ENCODE measurements around the gene COQ3. TPM values are rescaled to one million over a fixed set of nuclear protein-coding genes. Genes with fewer than 3 reads are reported as not detected.

Gene COQ3, protein sequence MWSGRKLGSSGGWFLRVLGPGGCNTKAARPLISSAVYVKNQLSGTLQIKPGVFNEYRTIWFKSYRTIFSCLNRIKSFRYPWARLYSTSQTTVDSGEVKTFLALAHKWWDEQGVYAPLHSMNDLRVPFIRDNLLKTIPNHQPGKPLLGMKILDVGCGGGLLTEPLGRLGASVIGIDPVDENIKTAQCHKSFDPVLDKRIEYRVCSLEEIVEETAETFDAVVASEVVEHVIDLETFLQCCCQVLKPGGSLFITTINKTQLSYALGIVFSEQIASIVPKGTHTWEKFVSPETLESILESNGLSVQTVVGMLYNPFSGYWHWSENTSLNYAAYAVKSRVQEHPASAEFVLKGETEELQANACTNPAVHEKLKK
- 20.0 and 22.3 TPM in 2 replicates for total RNA-seq (2014; rRNA removed; shearing (Covaris generic))

DNA sequence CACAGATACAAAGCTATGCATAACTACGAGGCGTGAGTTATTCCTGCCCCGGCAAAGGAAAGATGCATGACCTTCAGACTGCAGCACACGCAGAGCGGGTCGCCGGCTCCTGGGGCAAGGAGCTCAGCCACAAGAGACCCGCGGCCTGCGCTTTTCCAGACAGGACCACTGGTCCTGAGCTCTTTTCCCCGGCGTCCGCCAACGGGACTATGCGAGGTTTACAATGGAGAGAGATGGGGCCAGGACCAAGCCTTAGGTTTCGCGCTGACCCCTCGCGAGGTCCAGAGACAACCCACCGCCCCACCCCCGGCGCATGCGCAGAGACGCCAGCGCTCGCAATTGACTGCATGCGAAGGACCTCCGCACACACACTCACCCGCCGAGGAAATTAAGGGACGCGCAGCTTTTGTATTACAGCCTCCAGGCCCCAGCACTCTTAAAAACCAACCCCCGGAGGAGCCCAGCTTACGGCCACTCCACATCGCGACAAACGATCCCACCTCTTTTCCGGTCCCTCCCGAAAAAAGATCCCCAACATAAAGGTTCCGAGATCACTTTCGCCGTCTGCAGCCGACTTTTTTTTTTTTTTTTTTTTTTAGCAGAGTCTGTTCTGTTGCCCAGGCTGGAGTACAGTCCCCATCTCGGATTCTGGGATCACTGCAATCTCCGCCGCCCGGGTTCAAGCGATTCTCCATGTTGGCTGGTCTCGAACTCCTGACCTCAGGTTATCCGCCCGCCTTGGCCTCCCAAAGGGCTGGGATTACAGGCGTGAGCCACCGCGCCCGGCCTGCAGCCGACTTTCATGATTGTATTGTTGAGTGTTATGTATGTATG lies at the start of gene COQ3:
Gene COQ3, minus strand, starts transcription at position 498 of the 834 bp plus-strand sequence. Its CDS starts 16 bp downstream, at position 482.
- peak; percentile 76 for DNase-seq (ENCODE audit: low read depth)

DNA sequence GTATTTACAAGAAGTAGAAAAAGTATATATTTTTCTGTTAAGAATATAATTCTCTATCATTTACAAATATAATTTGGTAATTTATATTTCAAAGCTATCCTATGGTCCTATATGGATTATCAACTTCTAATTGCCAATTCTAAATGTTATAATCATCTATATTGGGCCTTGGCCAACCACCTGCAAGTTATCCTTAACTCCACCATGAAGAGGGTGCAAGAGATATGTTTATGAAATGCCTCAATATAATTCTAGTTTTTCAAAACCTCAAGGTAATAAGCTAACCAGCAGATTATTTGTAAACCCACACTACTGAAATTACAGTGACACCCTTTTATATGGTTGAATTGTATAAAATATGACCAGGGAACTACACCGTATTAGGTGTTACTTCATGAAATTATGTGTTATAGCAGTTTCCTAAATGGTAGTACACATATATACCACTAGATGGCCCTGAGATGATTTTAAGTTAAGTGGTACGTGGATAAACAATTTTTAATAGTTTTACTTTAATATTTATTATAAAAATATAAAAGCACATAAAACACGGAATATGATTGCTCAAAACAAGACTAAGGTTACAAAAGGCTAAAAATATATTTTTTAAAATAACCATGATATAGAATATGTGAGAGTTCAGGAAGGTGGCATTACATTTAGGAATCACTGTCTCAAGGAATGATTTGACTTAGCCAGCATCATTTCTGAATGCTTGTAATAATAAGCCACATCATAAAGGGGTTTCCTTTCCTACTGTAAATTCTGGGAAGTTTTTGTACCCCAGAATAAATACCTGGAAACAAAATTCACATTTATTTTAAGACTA lies 40.9 kb upstream of the COQ3 start:
- DNase-seq (ENCODE audit: low read depth): peak; percentile 30

DNA sequence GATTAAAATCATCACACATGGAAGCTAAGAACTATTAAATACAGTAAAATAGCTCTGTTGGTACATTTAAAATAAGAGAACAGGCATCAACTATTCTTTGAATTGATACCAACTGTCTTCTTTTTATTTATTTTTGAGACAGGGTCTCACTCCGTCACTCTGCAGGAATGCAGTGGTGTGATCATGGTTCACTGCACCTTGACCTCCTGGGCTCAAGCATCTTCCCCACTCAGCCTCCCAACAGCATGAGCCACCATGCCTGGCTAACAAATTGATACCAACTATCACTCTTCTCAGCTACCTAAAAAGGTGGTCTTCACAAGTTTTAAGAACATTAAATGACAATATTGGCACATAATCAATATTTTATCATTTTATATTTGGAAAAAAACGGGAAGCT lies 38.9 kb upstream of the COQ3 start:
- DNase-seq (ENCODE audit: low read depth): no peak

DNA sequence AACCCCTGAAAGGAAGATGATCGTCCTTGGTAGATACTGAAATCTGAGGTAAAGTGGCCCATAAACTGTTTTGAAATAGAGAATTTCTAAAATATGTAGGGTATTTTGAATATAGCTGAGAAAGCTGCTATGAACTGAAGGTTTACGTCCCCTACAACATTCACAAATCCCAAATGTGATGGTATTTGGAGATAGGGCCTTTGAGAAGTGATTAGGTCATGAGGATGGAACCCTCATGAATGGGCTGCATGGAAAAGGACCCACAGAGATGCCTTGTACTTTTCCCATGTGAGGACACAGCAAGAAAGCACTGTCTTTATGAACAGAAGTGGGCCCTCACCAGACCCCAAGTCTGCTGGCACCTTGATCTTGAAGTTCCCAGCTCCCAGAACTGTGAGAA lies 37.9 kb upstream of the COQ3 start:
- DNase-seq (ENCODE audit: low read depth): no peak

DNA sequence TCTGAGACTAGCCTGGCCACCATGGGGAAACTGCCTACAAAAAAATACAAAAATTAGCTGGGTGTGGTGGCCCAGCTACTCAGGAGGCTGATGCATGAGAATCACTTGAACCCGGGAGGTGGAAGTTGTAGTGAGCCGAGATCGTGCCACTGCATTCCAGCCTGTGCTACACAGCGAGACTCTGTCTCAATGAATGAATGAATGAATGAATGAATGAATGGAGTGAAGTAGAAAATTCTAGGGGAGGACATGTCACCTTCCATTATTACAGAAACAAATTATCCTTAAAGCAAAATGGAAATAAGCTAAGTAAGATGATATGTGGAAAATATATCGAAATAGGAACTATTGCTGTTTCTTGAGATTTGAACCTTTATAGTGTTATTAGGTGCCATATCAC lies 34.0 kb upstream of the COQ3 start:
- no peak for DNase-seq (ENCODE audit: low read depth)

DNA sequence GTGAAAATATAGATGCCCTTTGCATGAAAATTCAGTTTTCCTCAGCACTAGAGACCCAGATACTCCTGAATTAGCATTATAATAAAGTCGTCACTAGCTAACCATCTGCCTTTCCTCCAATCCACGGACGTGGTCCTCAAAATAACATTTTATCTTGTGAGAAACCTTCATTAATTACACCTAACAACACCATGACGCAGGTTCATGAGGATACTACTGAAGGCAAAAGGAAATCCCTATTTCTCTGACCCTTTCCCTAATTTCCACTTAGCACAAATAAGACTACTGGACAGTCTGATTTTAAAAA lies 32.4 kb upstream of the COQ3 start:
- DNase-seq (ENCODE audit: low read depth): no peak

DNA sequence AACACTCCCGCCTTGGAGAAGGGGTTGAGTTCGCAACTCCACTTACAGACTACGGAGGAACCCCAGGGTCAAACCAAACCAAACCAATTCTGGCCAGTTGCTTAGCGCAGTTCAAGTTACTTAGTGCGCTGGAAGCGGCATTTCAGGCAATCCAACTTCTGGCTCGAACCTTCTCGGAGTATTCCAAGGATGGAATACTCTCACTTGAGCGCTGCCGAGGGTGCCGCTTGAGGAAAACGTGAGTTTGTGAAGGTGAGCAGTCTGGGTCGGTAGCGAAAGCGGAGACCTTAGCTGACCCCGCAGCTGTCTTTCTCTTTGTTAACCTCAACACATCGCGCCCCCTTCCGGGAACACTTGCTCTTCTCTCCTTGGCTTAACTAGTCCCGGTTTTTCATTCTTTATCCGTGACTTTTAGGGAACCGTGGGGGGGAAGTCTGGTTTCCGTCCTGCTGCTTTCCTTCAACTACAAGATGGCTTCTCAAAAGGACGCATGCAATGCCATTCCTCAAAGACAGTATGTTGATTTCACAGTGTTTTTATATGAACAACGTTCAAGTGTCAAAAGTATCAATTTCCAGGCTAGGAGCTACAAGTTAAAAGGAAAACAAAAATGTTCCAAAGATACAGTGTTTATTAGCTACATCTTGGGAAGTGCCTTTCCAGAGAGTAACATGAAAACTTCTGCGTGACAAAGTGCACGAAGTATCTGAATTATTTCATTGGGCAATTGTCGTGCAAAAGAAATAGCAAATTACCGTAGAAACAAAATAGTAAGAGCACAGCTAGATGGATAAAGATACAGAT lies 31.9 kb upstream of the COQ3 start:
- peak; percentile 77 for DNase-seq (ENCODE audit: low read depth)

DNA sequence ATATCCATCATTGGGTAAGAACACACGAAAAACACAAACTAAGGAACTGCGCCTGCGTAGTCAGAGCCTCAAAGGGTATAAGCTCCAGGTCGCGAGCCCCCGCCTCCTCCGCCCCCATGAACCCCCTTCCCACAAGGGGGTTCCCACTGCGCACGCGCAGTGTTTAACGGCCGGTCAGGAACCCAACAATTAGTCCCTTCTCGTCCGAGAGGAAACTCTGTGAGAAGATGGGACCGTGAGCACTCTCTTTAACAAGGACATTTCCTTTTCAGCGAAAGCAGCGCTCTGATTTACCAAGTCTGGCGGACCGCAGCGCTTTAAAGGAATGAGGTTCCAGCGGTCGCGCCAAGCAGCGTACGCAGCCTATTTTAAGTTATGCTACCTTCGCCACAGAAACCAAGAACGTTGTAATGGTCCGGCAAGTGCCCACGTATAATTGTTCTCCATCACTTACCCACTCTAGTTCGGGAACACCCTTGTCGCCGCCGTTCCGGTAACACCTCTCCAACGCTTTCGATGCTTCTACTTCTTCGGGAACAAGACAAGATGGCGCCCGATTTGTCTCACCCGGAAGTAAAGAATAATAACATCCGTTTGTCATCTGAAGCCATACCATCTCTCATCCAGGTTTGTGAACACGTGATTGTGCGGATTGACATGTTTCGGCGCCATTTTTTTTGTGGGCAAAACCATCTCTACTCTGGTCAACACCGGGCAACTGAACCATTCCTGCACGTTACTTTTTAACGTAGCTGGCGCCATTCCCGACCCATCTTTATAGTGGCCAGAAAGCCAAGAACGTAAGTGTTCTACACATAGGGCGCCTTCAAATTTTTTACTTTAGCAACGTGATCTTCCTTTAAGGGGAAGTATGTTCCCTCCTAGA lies 31.0 kb upstream of the COQ3 start, which contains the start of gene PNISR:
Gene PNISR, minus strand, starts transcription at position 548 of the 886 bp plus-strand sequence. CDS start 10,649 bp downstream, outside the sequence.
- DNase-seq (ENCODE audit: low read depth): peak; percentile 98

DNA sequence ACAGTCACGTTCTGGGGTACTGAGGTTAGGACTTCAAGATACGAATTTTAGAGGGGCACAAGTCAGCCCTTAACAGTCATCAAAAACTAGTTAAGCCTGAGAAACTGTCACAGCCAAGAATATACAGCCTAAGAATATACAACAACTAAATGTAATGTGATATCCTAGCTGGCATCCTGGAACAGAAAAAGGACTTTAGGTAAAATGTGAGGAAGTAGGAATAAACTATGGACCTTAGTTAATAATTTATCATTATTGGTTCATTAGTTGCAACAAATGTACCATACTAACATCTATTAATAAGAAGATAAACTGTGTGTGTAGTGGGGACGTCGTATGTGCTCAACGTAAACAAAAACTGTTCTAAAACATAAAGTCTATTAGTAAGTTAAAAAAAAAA lies 30.0 kb upstream of the COQ3 start:
- DNase-seq (ENCODE audit: low read depth): no peak

DNA sequence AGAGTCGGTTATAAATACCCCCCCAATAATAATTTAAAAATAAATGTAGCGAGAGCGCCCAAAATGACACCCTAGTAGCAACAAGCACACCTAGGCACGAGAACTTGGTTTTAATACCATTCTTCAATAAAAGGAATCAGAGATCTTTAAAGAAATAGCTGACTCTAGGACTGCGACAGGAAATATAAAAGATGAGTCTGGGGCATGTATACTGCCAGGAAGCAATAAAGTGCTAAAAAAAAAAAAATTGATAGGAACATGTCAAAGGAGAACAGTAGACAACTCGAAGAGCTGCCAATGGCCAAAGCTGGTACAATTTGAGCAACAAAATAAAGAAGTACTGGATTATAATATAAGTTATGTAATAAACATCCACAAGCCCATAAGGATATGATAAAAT lies 28.9 kb upstream of the COQ3 start:
- DNase-seq (ENCODE audit: low read depth): no peak

DNA sequence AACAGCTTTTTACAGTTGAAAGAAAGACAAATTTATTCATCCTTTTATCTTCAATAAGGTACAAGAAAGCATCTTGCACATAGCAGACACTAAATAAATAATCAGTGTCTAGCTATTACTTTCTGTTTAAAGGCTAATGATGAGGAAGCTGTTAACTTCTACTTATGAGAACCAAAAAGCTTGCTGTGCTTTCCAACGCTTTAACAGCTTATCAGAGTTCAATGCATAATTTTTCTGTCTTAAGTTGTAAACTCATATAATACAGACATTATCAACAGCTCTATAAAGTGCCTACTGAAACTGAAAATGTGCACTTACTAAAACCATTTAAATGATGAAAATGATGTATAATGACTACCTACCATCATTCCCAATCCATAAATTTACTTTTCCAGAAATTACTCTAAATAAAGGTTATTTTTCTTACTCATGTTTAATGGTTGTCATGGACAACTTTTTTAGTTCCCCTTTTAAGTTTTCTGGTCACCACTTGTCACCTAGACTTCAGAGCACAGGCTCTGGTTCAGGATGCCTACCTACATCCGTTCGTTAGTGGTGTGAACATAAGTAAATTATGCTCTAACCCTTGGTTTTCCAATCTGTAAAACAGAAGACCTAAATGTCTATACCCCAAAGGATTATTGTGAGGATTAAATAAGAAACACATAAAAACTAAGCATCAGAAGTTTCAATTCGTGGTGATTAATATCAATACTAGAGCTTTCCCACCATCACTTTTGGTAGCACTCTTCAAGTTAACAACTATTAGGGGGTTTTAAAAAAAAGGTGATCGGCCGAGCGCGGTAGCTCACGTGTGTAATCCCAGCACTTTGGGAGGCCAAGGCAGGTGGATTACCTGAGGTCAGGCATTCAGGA lies 23.1 kb upstream of the COQ3 start:
- no peak for DNase-seq (ENCODE audit: low read depth)

DNA sequence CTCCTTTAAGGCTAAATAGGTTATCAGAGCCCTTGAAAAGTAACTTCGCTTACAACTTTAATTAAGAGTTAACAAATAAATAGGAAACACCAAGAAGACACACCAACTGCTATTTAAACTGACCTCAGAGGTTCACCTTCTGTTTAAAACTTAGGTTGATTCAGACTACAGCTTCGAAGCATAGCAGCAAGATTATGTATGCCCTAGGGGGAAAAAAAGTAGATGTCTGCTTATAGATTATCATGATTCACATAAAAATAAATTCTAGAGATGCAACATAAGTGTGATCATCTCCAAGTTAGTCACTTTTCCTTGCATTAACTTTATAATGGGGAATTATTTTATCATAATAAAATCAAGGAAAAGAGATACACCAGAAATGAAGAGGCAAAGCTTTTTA lies 22.2 kb upstream of the COQ3 start:
- DNase-seq (ENCODE audit: low read depth): no peak

DNA sequence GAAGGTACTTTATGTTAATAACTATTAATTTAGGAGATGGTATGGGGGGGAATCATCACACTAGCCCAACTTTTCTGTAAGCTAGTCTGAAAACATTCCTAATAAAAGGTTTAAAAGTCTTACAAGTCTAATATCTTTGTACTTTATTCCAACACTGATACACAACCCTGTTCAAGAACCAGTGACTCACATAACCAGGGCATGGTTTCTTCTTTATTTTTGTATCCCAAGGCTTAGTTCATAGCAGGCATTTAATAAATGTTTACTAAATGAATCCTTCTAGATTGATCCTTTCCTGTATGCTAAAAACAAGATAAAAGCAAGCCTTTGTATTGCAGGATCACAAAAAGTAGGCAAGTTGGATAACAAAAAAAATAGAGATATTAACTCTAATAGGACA lies 21.5 kb upstream of the COQ3 start:
- no peak for DNase-seq (ENCODE audit: low read depth)

DNA sequence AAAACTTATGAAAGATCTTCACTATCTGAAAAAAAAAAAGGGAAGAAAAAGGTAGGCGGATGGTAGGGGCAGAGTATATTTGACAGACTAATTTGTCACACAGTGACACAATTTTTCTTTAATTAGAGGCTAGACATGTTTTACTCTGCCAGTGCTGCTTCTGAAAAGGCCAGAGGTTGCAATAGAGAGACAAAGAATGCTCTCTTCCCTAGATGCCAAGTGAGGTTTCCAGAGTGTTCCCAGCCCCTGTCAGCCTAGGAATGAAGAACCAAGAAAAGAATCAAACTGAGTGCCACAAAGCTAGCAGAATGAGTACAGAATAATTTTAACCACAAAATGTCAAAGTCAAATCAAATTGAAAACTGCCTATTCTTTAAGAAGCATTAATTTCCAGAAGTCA lies 18.1 kb upstream of the COQ3 start:
- DNase-seq (ENCODE audit: low read depth): no peak

DNA sequence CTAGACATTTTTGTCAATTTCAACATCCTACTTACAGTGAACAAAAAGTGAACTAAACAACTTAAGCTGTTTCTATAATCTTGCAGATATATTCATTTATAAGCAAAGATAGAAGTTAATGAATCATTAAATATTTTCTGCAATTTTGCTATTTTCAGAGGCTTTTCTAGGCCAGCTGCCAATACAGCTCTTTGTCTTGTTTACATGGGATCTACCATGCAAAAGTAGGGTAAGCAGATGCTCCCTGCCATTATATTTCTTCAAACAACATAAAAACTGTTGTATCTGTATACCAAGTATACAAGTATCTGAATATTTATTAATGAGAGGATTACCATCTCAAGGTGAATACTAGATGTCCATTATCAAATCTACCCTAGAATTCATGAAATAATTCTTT lies 15.7 kb upstream of the COQ3 start:
- DNase-seq (ENCODE audit: low read depth): no peak

DNA sequence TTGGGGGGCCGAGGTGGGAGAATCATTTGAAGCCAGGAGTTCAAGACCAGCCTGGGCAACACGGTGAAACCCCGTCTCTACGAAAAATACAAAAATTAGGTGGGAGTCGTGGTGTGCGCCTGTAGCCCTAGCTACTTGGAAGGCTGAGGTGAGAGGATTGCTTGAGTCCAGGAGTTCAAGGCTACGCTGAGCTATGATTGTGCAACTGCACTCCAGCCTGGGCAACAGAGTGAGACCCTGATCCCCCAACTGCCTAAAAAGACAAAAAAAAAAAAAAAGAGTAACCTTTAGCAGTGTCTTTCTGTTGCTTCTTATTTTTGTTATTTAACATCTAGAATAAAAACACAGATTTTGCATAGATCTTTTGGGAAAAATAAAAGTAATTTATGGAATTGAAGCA lies 13.1 kb upstream of the COQ3 start:
- no peak for DNase-seq (ENCODE audit: low read depth)

DNA sequence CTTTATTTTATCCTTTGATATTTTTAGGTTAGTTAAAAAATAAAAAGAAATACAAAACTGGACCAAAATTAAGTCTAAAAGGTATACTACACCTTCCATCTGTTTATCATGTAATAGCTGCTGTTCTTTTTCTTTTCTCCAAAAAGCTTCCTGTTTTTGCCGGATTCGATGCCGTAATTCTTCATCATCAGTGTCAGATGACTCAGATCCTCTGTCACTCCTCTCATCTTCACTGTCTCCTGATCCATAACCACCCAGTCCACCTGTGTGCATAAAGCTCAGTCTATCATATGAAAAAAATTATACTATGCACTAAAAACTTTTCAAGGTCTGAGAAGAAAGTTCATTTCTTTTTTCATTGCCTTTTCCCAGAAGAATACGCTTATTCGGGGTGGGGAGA lies 8.5 kb upstream of the COQ3 start:
- no peak for DNase-seq (ENCODE audit: low read depth)

DNA sequence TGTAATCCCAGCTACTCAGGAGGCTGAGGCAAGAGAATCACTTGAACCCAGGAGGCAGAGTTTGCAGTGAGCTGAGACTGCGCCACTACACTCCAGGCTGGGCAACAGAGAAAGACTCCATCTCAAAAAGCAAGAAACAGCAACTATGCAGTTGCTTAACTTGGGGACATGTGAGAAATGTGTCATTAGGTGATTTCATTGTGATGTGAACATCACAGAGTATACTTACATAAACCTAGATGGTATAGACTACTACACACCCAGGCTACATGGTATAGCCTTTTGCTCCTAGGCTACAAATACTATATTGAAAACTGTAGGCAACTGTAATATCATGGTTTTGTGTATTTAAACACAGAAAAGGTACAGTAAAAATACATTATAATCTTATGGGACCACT lies 3.3 kb upstream of the COQ3 start:
- DNase-seq (ENCODE audit: low read depth): no peak

DNA sequence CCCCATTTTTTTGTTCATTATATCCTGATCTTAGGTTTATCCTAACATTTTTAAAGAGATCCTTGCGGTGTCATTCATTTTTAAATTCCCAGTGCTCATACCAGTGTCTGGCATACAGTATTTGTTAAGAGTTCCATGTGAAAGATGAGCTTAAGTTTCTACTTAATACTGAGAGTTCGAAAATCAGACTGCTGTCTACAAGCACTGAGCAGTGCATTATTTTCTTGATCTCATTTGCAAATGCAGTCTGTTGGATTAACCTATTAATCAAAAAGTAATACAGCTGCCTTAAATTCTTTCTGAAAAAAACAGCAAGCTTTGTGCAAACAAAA lies 663 bp downstream of the COQ3 start:
- DNase-seq (ENCODE audit: low read depth): no peak

DNA sequence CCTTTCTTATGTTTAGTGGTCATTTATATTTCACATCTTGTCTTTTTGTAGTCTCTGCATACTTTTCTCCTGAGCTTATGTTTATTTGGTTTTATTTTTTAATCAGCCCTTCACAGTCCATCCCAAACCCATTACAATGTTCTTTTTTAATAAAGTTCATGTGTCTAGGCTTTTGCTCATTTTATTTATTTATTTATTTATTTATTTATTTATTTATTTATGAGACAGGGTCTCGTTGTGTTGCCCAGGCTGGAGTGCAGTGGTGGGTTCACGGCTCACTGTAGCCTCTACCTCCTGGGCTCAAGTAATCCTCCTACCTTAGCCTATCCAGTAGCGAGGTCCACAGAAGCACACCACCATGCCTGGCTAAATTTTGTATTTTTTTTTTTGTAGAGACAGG lies 3.1 kb downstream of the COQ3 start:
- no peak for DNase-seq (ENCODE audit: low read depth)
